D721Med (cell line): ENCODE results near the gene ADAMTS17.
"Not testable (repeated sequence)": the region's sequence is repeated elsewhere in the genome, so short reads cannot be mapped to it uniquely, and the experiment has no call there.

Source experiments
- DNase-seq: peaks from one replicate; pipeline ENCODE4 v3.0.0; 2011; ENCODE audit warnings: low spot score; ENCODE audit not compliant: insufficient read length
- FAIRE-seq: peaks from 2 replicates; lab custom pipeline; 2011; peaks lifted over from hg19 to GRCh38; lab: Jason Lieb, UNC
- CTCF ChIP-seq: IDR thresholded peaks from 2 replicates; pipeline ENCODE4 v1.5.1; 2012; ENCODE audit warnings: mild to moderate bottlenecking, control low read depth; ENCODE audit not compliant: insufficient read depth; ENCODE audit errors: missing control alignments

Gene ADAMTS17

DNA sequence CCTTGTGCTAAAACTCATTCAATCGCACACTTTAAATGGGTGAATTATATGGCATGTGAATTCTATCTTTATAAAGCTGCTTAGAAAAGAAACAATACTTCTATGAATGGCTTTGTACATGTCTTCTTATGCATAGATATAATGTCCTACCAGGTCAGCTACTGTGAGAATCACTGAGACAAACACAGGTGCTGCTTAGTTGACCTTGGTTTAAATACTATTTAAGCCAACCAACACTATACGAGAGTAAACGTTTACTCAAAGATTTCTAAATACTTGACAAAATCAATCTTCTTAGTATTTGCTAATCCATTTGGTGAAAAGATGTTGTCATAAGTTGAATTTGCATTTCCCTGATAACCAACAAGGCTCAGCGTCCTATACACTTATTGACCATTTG lies 260.3 kb downstream of the ADAMTS17 start:
- DNase-seq: no peak
- FAIRE-seq: no peak
- no peak for TF ChIP-seq CTCF

DNA sequence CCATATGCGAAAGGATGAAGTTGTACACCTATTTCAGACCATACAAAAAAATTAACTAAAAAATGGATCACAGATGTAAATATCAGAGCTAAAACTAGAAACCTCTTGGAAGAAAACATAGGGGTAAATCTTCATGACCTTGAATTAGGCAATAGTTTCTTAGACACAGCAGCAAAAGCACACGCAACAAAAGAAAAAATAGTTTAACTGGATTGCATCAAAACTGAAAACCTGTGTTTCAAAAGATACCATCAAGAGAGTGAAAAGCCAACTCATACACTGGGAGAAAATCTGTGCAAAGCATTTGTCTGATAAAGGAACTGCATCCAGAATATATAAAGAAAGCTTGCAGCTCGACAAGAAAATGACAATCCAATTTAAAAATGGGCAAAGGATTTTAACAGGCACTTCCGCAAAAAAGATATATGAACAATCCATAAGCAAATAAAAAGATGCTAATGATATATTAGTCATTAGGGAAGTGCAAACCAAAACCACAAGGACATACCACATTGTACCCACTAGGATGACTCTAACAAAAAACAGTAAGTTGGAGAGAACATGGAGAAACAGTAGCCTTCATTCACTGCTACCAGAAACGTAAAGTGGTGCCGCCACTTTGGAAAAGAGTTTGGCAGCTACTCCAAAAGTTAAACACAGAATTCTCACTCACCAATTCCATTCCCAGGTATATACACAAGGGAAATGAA lies 263.1 kb downstream of the ADAMTS17 start:
- FAIRE-seq (no peak), DNase-seq (no peak)
- TF ChIP-seq CTCF: no peak

DNA sequence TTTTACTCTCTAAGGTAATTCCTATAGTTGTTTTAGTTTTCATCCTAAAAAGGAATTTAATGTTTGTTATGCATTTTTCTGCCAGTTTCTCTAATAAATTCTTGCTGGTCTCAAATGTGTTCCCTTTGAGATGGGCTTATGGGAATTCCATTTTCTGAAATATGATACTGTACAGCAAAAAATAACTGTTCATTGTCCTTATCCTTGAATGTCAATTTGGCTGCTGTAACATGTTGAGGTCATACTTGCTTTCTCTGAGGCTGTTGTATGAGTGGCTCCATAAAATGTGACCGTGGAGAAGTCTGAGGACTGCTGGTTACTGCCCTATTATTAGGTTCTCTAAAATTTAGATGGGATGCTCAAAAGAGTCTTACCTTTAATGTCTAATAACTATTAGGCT lies 266.5 kb downstream of the ADAMTS17 start:
- FAIRE-seq (no peak), DNase-seq (no peak)
- no peak for TF ChIP-seq CTCF

DNA sequence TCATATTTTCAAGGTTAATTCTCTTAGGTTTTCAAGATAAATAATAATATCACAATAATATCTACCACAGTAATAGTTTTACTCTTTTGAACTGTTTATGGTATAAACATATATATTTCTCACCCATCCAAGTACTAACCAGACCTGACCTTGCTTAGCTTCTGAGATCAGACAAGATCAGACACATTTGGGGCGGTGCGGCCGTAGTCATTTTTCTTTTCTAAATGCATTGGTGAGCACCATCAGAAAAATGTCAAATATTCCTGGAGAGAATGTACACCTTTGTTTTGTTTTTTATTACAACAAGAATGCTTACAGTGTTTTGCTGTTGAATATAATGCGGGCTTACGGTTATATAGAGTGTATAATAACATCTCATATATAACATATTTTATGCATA lies 267.8 kb downstream of the ADAMTS17 start:
- FAIRE-seq: no peak

DNA sequence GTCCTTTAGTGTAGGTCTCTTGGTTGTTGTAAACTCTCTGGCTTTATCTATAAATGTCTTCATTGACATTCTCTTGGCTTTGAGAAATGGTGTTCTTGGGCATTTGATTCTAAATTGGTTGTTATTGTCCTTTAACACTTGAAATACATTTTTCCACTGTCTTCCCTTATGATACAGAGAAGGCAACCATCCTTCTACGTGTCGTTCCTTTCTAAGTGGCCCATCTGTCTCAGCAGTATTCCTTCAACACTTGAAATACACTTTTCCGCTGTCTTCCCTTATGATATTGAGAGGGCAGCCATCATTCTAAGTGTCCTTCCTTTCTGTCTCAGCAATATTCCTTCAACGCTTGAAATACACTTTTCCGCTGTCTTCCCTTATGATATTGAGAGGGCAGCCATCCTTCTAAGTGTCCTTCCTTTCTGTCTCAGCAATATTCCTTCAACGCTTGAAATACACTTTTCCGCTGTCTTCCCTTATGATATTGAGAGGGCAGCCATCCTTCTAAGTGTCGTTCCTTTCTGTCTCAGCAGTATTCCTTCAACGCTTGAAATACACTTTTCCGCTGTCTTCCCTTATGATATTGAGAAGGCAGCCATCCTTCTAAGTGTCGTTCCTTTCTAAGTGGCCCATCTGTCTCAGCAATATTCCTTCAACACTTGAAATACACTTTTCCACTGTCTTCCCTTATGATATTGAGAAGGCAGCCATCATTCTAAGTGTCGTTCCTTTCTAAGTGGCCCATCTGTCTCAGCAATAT lies 275.1 kb downstream of the ADAMTS17 start:
- not testable (repeated sequence) for DNase-seq, FAIRE-seq

More for the DNA sequence above, 267.8 kb downstream of the ADAMTS17 start:
- TF ChIP-seq CTCF: no peak
- DNase-seq: no peak

DNA sequence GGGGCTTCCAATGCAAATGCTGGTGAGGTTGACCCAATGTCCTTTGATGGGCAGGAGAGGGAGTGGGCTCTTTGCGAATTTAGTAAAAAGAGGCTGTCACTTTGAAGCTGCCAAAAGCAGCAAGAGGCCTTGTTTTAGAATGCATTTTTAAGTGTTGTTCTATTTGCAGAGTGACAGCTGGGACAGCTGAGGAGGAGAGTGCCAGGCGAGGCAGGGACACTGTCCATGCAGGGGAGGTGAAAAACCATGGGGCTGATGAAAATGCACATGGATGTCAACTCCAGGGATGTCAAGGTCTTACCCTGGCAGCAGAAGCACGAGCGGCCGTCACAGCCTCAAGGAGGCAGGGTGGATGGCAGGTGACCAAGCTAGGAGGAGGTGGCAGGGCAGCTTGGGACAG lies 279.8 kb downstream of the ADAMTS17 start:
- DNase-seq (no peak), FAIRE-seq (no peak)
- TF ChIP-seq CTCF: no peak

GRCh38 chr15:100060276-100060926 lies 281.4 kb downstream of the ADAMTS17 start:
- DNase-seq (no peak), FAIRE-seq (no peak)
- TF ChIP-seq CTCF: no peak
